Raji (cell line): Measurements from ENCODE around the gene HYI.

ENCODE experiments used
- POLR2A ChIP-seq: IDR thresholded peaks from 2 replicates; pipeline ENCODE4 v1.6.1; 2011; ENCODE audit warnings: low read depth, low read length, control low read depth; ENCODE audit not compliant: insufficient read depth

HYI gene

GRCh38 chr1:43423672-43424550, 29.8 kb downstream of the HYI start:
- no peak for TF ChIP-seq POLR2A

- no peak for TF ChIP-seq POLR2A
These were observed 30.6 kb downstream of the HYI start for GRCh38 chr1:43422995-43423671.

- TF ChIP-seq POLR2A, result no peak
These were observed 31.6 kb downstream of the HYI start for GRCh38 chr1:43421976-43422750.

GRCh38 chr1:43421396-43421795, 32.3 kb downstream of the HYI start:
- no peak for TF ChIP-seq POLR2A

- TF ChIP-seq POLR2A, result no peak
These were observed 32.9 kb downstream of the HYI start for GRCh38 chr1:43420874-43421273.

GRCh38 chr1:43419627-43420425, 33.9 kb downstream of the HYI start:
- TF ChIP-seq POLR2A, result no peak

- TF ChIP-seq POLR2A, result no peak
These were observed 34.9 kb downstream of the HYI start for GRCh38 chr1:43418858-43419257.

- no peak for TF ChIP-seq POLR2A
These were observed 37.8 kb downstream of the HYI start for GRCh38 chr1:43415901-43416300.

- TF ChIP-seq POLR2A, result no peak
These were observed 39.0 kb downstream of the HYI start for GRCh38 chr1:43414634-43415223.

- TF ChIP-seq POLR2A, result no peak
These were observed 43.2 kb downstream of the HYI start for GRCh38 chr1:43410571-43410970.

GRCh38 chr1:43405876-43406234, 47.9 kb downstream of the HYI start:
- TF ChIP-seq POLR2A, result no peak

GRCh38 chr1:43405219-43405875, 48.4 kb downstream of the HYI start:
- no peak for TF ChIP-seq POLR2A

- no peak for TF ChIP-seq POLR2A
These were observed 49.4 kb downstream of the HYI start for GRCh38 chr1:43404353-43404752.
